ENCODE measurements around the gene ADAM33. TPM values are rescaled to one million over a fixed set of nuclear protein-coding genes. Genes with fewer than 3 reads are reported as not detected.

Gene ADAM33
- total RNA-seq, 2 experiments from 2014 or later: not detected

DNA sequence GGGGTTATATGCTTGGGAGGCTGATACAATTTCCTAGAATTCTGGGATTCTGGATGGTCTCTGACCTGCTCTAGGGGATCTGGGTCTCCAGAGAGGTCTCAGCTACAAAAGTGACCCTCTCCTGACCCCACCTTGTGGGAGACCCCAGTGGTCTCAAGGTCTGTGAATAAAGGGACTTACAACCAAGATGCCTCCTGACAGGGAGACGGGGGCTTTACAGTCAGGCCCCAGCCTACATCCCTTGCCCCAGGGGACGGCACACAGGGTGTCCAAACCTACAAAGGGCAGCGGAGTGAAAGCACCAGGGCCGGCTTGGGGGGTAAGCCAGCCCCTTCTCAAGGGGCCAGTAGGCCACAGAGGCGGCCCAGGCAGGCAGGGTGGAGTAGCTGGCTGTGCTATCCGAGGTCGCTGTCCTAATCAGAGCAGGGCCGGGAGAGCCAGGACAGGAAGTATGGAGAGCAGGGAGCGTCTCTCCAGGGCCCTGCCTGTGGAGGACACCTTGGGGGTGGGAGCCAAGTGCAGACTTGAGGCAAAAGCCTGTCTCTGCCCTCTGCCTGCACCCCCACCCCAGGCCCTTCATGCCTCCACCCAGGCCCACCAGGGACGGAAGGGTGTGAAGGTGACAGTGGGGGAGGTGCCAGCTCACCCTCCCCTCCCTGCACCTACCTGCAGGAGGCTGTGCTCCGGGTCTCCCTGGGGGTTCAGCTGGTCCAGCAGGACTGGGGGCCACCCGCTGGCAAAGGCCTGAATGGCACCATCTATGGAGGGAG lies 22.1 kb downstream of the ADAM33 start:
- Mint-ChIP-seq H3K4me1 (ENCODE audit: low read depth) (peaks cover 4% of the 10 kb centered on the region), H3K27ac (no peak overlapping the region), H3K27me3 (ENCODE audit: low read depth) (peaks cover 29% of the 10 kb centered on the region), H3K36me3 (ENCODE audit: low read depth) (no peaks in the 10 kb centered on the region), H3K9me3 (no peaks in the 10 kb centered on the region), H3K4me3 (no peak overlapping the region)
- CTCF ChIA-PET: interaction anchor here (1.0 kb wide), 1 partner anchor 17 kb away, joined by 3 read pairs; no protein-coding TSS in a partner anchor
- intact Hi-C loops (cut with micrococcal nuclease): no loop called here
- no peak for DNase-seq

GRCh38 chr20:3658716-3659491 lies 22.9 kb downstream of the ADAM33 start:
- H3K27ac Mint-ChIP-seq: no peak overlapping the region
- DNase-seq: peak; percentile 45
- H3K9me3 Mint-ChIP-seq: no peaks in the 10 kb centered on the region
- H3K36me3 Mint-ChIP-seq (ENCODE audit: low read depth): no peaks in the 10 kb centered on the region
- peaks cover 29% of the 10 kb centered on the region for H3K27me3 Mint-ChIP-seq (ENCODE audit: low read depth)
- intact Hi-C loops (cut with micrococcal nuclease): no loop called here
- CTCF ChIA-PET: interaction anchor here (0.7 to 1.0 kb wide), 2 partner anchors 18 to 57 kb away, joined by 3 read pairs; no protein-coding TSS in a partner anchor
- H3K4me1 Mint-ChIP-seq (ENCODE audit: low read depth): peaks cover 4% of the 10 kb centered on the region
- H3K4me3 Mint-ChIP-seq: no peak overlapping the region

GRCh38 chr20:3658019-3658715 lies 23.6 kb downstream of the ADAM33 start:
- intact Hi-C loops (cut with micrococcal nuclease): no loop called here
- Mint-ChIP-seq H3K4me1 (ENCODE audit: low read depth) (peaks cover 4% of the 10 kb centered on the region), H3K4me3 (no peak overlapping the region), H3K9me3 (peaks cover 4% of the 10 kb centered on the region), H3K27ac (no peak overlapping the region), H3K27me3 (ENCODE audit: low read depth) (peaks cover 29% of the 10 kb centered on the region), H3K36me3 (ENCODE audit: low read depth) (no peaks in the 10 kb centered on the region)
- CTCF ChIA-PET: interaction anchor here (0.7 kb wide), 1 partner anchor 58 kb away, joined by 3 read pairs; no protein-coding TSS in a partner anchor
- DNase-seq: no peak

GRCh38 chr20:3655131-3655405 lies 26.7 kb downstream of the ADAM33 start:
- intact Hi-C loops (cut with micrococcal nuclease): no loop called here
- Mint-ChIP-seq H3K36me3 (ENCODE audit: low read depth) (no peaks in the 10 kb centered on the region), H3K27me3 (ENCODE audit: low read depth) (peaks cover 12% of the 10 kb centered on the region), H3K4me3 (no peak overlapping the region), H3K9me3 (peaks cover 8% of the 10 kb centered on the region), H3K27ac (no peak overlapping the region), H3K4me1 (ENCODE audit: low read depth) (peaks cover 4% of the 10 kb centered on the region)
- CTCF ChIA-PET: interaction anchor here (0.6 to 1.2 kb wide), 2 partner anchors 55 to 413 kb away, joined by 3 read pairs; no protein-coding TSS in a partner anchor
- no peak for DNase-seq

DNA sequence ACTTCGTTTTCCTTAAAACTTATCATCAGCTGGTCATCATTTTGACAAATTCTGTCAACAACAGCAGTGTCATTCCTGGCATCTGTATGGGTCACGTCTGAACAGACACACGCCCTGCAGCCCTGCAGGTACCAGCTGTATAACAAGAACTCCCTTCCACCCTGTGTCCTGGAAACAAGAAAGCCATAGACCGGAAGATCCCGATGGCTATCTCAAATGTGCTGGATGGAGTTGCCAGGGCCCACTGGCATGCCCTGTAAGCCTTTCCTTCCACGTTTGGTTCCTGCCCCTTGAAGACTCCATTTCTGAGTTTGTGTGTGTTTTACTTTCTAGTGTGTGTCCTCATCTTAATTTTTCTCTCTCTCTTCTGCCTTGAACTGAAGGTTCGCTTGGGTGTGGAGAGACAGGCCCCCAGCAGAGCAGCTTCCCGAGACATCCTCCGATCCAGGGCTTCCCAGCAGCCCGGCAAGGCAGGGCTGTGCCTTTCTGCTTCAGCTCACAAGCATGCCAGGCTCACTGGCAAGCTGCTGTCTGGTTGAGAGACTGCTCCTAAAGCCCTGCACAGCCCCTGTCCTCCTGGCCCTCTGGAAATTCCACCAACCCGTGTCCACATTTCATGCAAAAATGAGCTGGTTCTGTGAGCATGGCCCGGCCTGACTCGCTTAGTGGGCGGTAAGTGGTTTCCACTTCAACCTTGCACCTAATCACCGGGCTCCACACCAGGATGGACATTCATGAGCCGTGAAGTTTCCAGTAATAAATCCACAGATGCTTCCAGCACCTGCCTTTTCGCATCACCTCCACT lies 27.3 kb downstream of the ADAM33 start:
- no peak overlapping the region for H3K4me3 Mint-ChIP-seq
- H3K9me3 Mint-ChIP-seq: peaks cover 8% of the 10 kb centered on the region
- intact Hi-C loops (cut with micrococcal nuclease): no loop called here
- CTCF ChIA-PET: interaction anchor here (0.6 to 1.2 kb wide), 3 partner anchors 56 to 412 kb away, joined by 3 read pairs; no protein-coding TSS in a partner anchor
- H3K36me3 Mint-ChIP-seq (ENCODE audit: low read depth): no peaks in the 10 kb centered on the region
- peaks cover 4% of the 10 kb centered on the region for H3K4me1 Mint-ChIP-seq (ENCODE audit: low read depth)
- DNase-seq: no peak
- H3K27ac Mint-ChIP-seq: no peak overlapping the region
- peaks cover 8% of the 10 kb centered on the region for H3K27me3 Mint-ChIP-seq (ENCODE audit: low read depth)

DNA sequence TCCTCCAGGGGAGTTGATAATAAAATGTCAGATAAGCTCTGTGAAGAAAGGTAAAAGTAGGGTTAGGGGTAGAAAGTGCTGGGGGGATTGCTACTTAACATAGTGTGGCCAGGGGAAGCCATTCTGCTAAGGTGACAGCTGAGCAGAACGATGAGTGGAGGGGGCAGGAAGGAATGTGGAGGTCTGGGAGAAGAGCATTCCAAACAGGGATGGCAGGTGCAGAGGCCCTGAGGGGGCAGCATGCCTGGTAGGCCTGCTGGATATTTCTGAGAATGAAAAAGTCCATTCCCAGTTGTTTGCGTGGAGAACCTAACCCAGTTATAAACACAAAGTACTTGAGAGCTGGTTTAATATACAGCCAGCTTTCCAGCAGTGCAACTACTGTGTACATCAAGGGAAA lies 27.9 kb downstream of the ADAM33 start:
- intact Hi-C loops (cut with micrococcal nuclease): no loop called here
- Mint-ChIP-seq H3K4me3 (no peak overlapping the region), H3K27me3 (ENCODE audit: low read depth) (peaks cover 2% of the 10 kb centered on the region), H3K36me3 (ENCODE audit: low read depth) (peaks cover 3% of the 10 kb centered on the region), H3K27ac (no peak overlapping the region), H3K9me3 (peaks cover 8% of the 10 kb centered on the region), H3K4me1 (ENCODE audit: low read depth) (peaks cover 2% of the 10 kb centered on the region)
- no peak for DNase-seq
- CTCF ChIA-PET: interaction anchor here (1.0 to 1.2 kb wide), 2 partner anchors 56 to 58 kb away, joined by 3 read pairs; no protein-coding TSS in a partner anchor

GRCh38 chr20:3652676-3653596 lies 28.9 kb downstream of the ADAM33 start:
- Mint-ChIP-seq H3K36me3 (ENCODE audit: low read depth) (peaks cover 6% of the 10 kb centered on the region), H3K9me3 (peaks cover 8% of the 10 kb centered on the region), H3K4me3 (no peak overlapping the region), H3K27ac (no peak overlapping the region), H3K27me3 (ENCODE audit: low read depth) (no peaks in the 10 kb centered on the region), H3K4me1 (ENCODE audit: low read depth) (no peaks in the 10 kb centered on the region)
- intact Hi-C loops (cut with micrococcal nuclease): no loop called here
- DNase-seq: no peak
- CTCF ChIA-PET: no interaction called here

- intact Hi-C loops (cut with micrococcal nuclease): no loop called here
- H3K4me3 Mint-ChIP-seq: no peak overlapping the region
- peaks cover 9% of the 10 kb centered on the region for H3K36me3 Mint-ChIP-seq (ENCODE audit: low read depth)
- H3K4me1 Mint-ChIP-seq (ENCODE audit: low read depth): no peaks in the 10 kb centered on the region
- H3K27me3 Mint-ChIP-seq (ENCODE audit: low read depth): no peaks in the 10 kb centered on the region
- CTCF ChIA-PET: no interaction called here
- H3K9me3 Mint-ChIP-seq: peaks cover 8% of the 10 kb centered on the region
- H3K27ac Mint-ChIP-seq: no peak overlapping the region
- no peak for DNase-seq
These were observed 29.6 kb downstream of the ADAM33 start for GRCh38 chr20:3652221-3652620.

- Mint-ChIP-seq H3K27ac (no peak overlapping the region), H3K4me1 (ENCODE audit: low read depth) (no peaks in the 10 kb centered on the region), H3K36me3 (ENCODE audit: low read depth) (peaks cover 12% of the 10 kb centered on the region), H3K4me3 (no peak overlapping the region), H3K27me3 (ENCODE audit: low read depth) (no peaks in the 10 kb centered on the region), H3K9me3 (peaks cover 8% of the 10 kb centered on the region)
- intact Hi-C loops (cut with micrococcal nuclease): no loop called here
- no peak for DNase-seq
- CTCF ChIA-PET: no interaction called here
These were observed 30.4 kb downstream of the ADAM33 start for GRCh38 chr20:3651204-3651962.

- Mint-ChIP-seq H3K36me3 (ENCODE audit: low read depth) (peaks cover 14% of the 10 kb centered on the region), H3K27me3 (ENCODE audit: low read depth) (no peaks in the 10 kb centered on the region), H3K4me3 (no peak overlapping the region), H3K27ac (no peak overlapping the region), H3K9me3 (peaks cover 8% of the 10 kb centered on the region), H3K4me1 (ENCODE audit: low read depth) (no peaks in the 10 kb centered on the region)
- no peak for DNase-seq
- CTCF ChIA-PET: interaction anchor here (0.6 kb wide), 1 partner anchor 377 kb away, joined by 4 read pairs; no protein-coding TSS in a partner anchor
- intact Hi-C loops (cut with micrococcal nuclease): no loop called here
These were observed 32.9 kb downstream of the ADAM33 start for GRCh38 chr20:3648951-3649350.

Measured in activated naive CD4-positive, alpha-beta T cell treated with anti-CD3 and anti-CD28 coated beads for 36 hours (primary cell).